GM08714 (cell line): ENCODE measurements around the gene GNAL.
"Not testable (repeated sequence)": the region's sequence is repeated elsewhere in the genome, so short reads cannot be mapped to it uniquely, and the experiment has no call there.

Source experiments
- H3K4me3 ChIP-seq: fragments of 200-500 bp; sonication (Bioruptor generic); 2 replicates; pipeline ENCODE4 v1.5.1; 2014; ENCODE audit warnings: mild to moderate bottlenecking, low read length, inconsistent platforms
- ZNF274 ChIP-seq: IDR thresholded peaks from 2 replicates; pipeline ENCODE4 v1.6.1; 2012; ENCODE audit warnings: mild to moderate bottlenecking, low read depth, low read length

The GNAL gene

GRCh38 chr18:11880586-11881304 is 191.7 kb downstream of the GNAL start:
- H3K4me3 ChIP-seq, result no peak overlapping the region
- no peak for TF ChIP-seq ZNF274

DNA sequence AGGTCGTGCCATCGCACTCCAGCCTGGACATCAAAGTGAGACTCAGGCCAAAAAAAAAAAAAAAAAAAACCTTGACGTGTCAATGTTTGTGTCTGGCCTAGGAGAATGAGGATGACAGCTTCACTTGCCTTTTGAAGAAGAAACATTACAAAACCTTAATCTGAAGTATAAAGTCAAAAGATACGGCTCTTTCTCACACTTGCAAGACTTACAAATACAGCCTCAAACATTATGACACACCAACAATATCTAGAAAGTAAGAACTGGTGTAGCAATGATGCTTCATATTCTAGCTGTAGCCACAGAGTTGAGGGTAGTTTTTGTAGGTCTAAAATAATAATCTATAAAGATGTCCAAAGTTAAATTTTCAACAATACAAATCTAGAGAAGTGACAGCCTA is 193.6 kb downstream of the GNAL start:
- TF ChIP-seq ZNF274, result no peak
- H3K4me3 ChIP-seq, result no peak overlapping the region

DNA sequence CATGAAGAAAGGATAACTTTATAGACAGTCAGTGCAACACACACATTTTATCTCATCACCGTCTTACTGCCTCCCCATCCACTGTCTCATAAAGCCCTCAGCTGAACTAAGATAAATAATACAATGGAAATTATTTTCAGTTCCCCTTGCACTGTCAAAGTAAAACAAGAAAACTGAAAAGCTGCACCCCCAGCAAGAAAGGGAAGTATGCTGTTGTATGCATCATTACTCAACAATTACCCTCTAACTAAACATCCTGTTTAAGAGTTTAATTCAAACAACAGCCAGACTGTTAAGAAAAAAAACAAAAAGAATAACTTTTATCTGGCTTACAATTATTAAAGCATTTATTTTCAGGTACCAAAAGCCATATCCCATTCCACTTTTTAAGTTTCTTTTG is 194.1 kb downstream of the GNAL start:
- no peak for TF ChIP-seq ZNF274
- no peak overlapping the region for H3K4me3 ChIP-seq

DNA sequence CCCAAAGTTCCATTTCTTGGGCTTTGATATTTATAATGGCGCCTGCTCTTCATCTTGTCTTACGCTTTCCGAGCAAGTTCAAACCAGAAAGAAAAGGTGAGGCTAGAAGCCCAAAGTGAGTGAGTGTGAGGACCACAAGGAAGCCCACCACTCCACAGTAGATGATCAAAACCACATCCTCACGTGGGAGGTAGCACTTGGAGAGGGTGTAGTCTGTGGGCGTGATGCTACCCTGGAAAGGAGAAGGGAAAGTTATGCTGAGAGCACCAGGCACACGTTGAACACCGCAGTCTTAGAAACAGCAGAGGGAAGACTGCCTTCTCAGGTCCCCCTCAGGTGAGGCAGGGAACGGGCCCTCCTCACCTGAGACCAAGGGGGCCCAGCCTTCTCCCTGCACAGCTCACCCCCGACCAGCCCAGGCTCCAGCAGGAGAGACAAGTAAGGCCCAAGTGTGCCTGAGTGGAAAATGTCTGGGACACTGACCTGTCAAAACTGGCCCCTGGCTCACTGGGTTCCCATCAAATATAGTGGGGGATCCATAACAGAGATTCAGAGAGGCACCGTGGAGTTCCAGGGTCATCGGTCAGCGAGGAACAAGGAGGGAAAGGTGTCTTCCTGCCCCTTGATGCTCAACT is 195.4 kb downstream of the GNAL start:
- TF ChIP-seq ZNF274, result no peak
- H3K4me3 ChIP-seq, result no peak overlapping the region

DNA sequence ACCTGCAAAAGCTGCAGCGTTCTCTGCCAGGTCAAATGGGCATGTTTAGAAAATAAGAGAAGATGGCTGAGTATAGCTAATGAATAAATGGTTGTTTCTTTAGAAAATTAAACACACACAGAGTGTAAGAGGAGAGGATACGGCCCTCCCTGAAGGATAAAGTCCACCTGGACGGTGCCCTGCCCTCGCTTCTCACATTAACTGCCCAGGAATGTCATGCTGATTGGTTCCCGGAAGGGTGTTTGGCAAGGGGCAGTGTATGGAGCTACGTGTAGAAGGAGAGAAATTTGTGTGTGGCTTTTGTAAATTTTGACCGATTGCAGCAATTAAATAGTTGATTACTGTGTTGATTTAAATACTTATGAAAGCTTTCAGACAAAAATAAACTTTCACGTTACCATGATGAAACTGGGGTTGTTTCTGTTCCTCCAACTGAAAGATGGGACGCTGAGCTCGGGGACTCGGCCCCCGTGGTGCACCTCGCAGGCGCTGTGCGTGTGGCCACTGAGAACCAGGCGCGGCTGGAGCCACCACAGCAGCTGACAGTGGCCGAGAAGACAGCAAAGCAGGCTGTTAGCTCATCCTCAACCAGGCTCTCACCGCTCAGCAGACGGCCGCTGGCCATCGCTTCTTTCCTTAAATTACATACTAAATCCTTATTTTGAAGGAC is 196.3 kb downstream of the GNAL start:
- TF ChIP-seq ZNF274, result no peak
- H3K4me3 ChIP-seq, result no peak overlapping the region

- no peak overlapping the region for H3K4me3 ChIP-seq
- TF ChIP-seq ZNF274, result no peak
Observed at GRCh38 chr18:11886577-11887110, 197.6 kb downstream of the GNAL start.

DNA sequence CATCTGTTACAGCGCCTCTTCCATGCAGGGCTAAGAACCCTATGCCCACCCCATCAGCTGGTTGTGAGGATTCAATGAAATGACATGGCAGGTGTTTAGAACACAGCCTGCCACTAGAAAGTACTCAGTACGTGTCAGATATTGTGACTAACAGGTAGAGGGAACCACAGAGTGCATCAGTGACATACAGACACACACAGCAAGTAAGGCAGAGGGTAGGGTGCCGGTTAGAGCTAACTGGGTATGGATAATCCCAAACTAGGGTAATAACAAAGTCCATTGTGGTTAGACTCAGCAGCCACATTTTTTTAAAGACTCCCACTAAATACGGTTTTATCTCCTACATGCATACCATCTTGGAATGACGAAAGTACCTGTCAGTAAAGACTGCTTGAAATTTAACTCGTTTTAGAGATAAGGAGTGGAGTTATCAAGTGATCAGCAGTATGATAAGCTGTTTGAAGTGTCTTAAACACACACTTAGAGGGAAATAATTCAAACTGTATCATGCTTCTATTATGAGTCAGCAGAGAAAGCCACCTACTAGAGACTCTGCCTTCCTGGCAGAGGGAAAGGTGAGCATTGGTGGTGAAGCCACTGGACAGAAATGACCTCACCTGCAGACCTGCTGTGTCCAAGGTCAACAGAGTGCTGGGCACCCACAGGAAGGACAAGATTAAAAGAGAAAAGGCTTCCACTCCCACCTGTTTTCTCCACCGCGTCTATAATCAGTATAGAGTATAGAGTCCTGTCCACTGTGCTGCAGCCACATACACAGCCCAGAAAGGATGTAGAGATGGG is 198.5 kb downstream of the GNAL start:
- no peak overlapping the region for H3K4me3 ChIP-seq
- no peak for TF ChIP-seq ZNF274

DNA sequence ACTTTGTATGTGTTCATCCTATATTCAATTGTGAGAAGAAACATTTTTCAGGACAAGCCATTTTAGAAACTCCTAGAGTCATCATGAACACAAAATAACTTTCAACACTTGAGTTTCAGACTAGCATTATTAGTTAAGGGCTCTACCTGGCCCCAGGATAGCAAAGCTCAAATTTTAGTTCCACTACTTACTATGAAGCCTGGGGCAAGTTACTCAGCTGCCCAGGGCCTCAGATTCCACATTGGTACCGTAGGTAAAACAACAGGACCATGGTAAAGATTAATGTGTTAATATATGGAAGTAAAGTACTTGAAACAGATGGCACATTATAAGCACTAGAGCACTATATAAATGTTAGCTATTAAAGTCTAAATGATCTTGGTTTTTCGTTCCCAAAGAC is 199.7 kb downstream of the GNAL start:
- H3K4me3 ChIP-seq, result no peak overlapping the region
- TF ChIP-seq ZNF274, result no peak

GRCh38 chr18:11889284-11889683 is 200.2 kb downstream of the GNAL start:
- H3K4me3 ChIP-seq, result no peak overlapping the region
- TF ChIP-seq ZNF274, result no peak

DNA sequence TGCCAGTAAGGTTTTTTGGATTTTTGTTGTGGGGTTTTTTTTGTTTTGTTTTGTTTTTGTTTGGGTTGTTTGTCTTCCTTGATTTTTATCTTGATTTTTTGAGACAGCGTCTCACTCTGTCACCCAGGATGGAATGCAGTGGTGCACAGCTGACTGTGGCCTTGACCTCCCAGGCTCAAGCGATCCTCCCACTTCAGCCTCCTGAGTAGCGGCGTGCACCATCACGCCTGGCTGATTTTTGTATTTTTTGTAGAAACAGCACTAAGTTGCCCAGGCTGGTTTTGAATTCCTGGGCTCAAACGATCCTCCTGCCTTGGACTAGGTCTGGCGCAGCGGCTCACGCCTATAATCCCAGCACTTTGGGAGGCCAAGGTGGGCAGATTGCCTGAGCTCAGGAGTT is 202.7 kb downstream of the GNAL start:
- H3K4me3 ChIP-seq, result no peak overlapping the region
- no peak for TF ChIP-seq ZNF274

GRCh38 chr18:11892438-11892837 is 203.4 kb downstream of the GNAL start:
- not testable (repeated sequence) for H3K4me3 ChIP-seq

DNA sequence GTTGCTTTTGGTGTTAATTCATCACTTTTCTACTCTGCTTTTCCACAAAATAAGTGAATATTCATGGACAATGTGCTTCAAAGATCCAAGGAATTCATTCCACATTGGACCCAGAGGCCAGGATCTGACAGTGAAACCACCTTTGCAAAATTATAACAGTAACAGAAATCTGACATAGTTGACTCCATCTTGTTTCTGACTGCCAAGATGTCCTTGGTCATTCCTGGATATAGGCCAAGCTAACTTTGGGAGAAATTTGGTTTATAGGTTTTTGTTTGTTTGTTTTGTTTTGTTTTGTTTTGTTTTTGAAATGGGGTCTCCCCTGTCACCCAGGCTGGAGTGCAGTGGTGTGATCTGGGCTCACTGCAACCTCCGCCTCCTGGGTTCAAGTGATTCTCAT is 208.7 kb downstream of the GNAL start:
- TF ChIP-seq ZNF274, result no peak

DNA sequence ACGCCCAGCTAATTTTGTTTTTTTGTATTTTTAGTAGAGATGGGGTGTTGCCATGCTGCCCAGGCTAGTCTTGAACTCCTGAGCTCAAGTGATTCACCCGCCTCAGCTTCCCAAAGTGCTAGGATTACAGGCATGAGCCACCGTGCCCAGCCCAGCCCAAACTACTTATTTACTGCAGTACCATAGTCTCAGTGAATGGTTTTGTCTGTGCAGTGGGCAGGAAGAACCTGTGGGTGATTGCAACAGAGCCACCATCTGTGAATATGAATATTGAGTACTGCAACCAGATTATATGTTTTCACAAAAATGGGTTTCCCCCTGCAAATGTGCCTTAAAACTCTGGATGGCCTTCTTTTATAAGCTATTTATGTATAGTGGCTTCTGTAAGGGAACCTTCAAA is 210.0 kb downstream of the GNAL start:
- no peak overlapping the region for H3K4me3 ChIP-seq
- TF ChIP-seq ZNF274, result no peak

More for the DNA sequence above, 208.7 kb downstream of the GNAL start:
- no peak overlapping the region for H3K4me3 ChIP-seq

DNA sequence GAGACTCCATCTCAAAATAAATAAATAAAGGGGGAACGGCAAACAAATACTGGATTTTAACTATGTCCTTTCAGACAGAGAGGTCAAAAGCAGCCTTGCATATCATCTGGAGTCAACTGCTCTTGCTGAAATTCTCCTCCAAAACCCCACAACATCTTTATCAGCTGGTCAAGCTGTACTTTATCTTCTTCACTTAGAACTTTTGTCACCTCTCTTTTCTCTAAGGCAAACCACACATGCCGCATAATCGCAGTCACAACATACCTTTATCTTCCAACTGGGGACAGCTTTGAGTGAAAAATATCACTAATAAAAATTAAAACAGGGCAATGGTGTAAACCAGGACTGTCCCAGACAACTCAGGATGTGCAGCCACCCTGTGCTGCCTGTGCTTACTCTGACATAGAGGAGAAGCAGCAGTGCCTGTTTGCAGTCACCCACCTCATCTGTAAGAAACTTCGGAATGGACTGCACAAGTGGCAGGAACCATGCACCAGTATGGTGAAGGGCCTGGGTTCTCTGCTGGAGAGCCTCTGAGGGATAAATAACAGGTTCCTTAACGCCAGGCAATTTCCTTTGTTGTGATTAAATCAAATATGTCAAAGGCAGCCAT is 212.9 kb downstream of the GNAL start:
- no peak for TF ChIP-seq ZNF274
- H3K4me3 ChIP-seq, result no peak overlapping the region
